Pericardium fibroblast (primary cell): Measurements from ENCODE around the gene ZNF512B. TPM values are rescaled to one million over a fixed set of nuclear protein-coding genes. Genes with fewer than 3 reads are reported as not detected.

Source experiments
- total RNA-seq: library from RNA; depleted of rRNA; stranded (reverse); fragments of >200 nt; gene quantifications from 2 replicates; pipeline ENCODE4 v1.2.3, GENCODE V29; 2015

ZNF512B gene
- 14.5 and 15.2 TPM in 2 replicates for total RNA-seq

GRCh38 chr20:63969838-63970713, at the start of gene ZNF512B:
Gene ZNF512B (minus strand): TSS chr20:63969930. CDS start chr20:63967950, 1,980 bp downstream.

GRCh38 chr20:63980806-63981728, 11.3 kb upstream of the ZNF512B start, which contains the start of gene PRPF6:
Gene PRPF6 (plus strand): TSS chr20:63981132. CDS start chr20:63981246, 114 bp downstream.

GRCh38 chr20:63979557-63980316, 10.0 kb upstream of the ZNF512B start, which contains the start of gene SAMD10:
Gene SAMD10 (minus strand): TSS chr20:63979642. CDS start chr20:63979467, 175 bp downstream.

GRCh38 chr20:63955827-63956663, 13.7 kb downstream of the ZNF512B start, which contains the start of gene UCKL1:
Gene UCKL1 (minus strand): TSS chr20:63956416. CDS start chr20:63956372, 44 bp downstream.

Other genes starting within 250 kb of the ZNF512B start
- gene LIME1, start 233.3 kb downstream of the ZNF512B start, total RNA-seq = 4.4 and 8.5 TPM in 2 replicates
- gene SLC2A4RG, start 230.2 kb downstream of the ZNF512B start, total RNA-seq = 97.1 and 103 TPM in 2 replicates
- 3.4 and 6.4 TPM in 2 replicates for gene ZBTB46, start 138.7 kb downstream of the ZNF512B start, total RNA-seq
- not detected in 2 replicates for gene ABHD16B, start 108.4 kb downstream of the ZNF512B start, total RNA-seq
- 129 and 137 TPM in 2 replicates for gene TPD52L2, start 104.7 kb downstream of the ZNF512B start, total RNA-seq
- gene DNAJC5, start 74.8 kb downstream of the ZNF512B start, total RNA-seq = 29.1 and 43.6 TPM in 2 replicates
- 16.5 TPM in 2 replicates for gene UCKL1, start 13.5 kb downstream of the ZNF512B start, total RNA-seq
- 0.09 and 0.12 TPM in 2 replicates for gene SAMD10, start 9.7 kb upstream of the ZNF512B start, total RNA-seq
- 35.1 and 37.5 TPM in 2 replicates for gene PRPF6, start 11.2 kb upstream of the ZNF512B start, total RNA-seq
- gene C20orf204, start 66.3 kb upstream of the ZNF512B start, total RNA-seq = 0.12 and 0.68 TPM in 2 replicates
- gene SOX18, start 79.7 kb upstream of the ZNF512B start, total RNA-seq = 0.58 and 0.77 TPM in 2 replicates
- 31.0 and 33.0 TPM in 2 replicates for gene TCEA2, start 93.3 kb upstream of the ZNF512B start, total RNA-seq
- 7.9 and 19.7 TPM in 2 replicates for gene RGS19, start 109.6 kb upstream of the ZNF512B start, total RNA-seq
- gene OPRL1, start 110.2 kb upstream of the ZNF512B start, total RNA-seq = 0.93 and 0.94 TPM in 2 replicates
- gene LKAAEAR1, start 114.5 kb upstream of the ZNF512B start, total RNA-seq = not detected in 2 replicates
- not detected in 2 replicates for gene NPBWR2, start 137.6 kb upstream of the ZNF512B start, total RNA-seq
- not detected in 2 replicates for gene MYT1, start 194.5 kb upstream of the ZNF512B start, total RNA-seq